HG02798 (cell line): Measurements from ENCODE around the gene C1QA.

ENCODE experiments used
- ATAC-seq: cut with Tn5 transposase; IDR thresholded peaks from one replicate; pipeline ENCODE4 v1.9.1; 2021; ENCODE audit warnings: mild to moderate bottlenecking; ENCODE audit not compliant: unreplicated experiment, poor library complexity

The C1QA gene

GRCh38 chr1:22636353-22636752 lies at the start of gene C1QA:
Gene C1QA, plus strand, starts transcription at chr1:22636628. Its CDS starts 989 bp downstream, at chr1:22637617.
- no peak for ATAC-seq

GRCh38 chr1:22587247-22587646 lies 49.2 kb upstream of the C1QA start:
- no peak for ATAC-seq

GRCh38 chr1:22588899-22589422 lies 47.5 kb upstream of the C1QA start:
- no peak for ATAC-seq

GRCh38 chr1:22591576-22591975 lies 44.9 kb upstream of the C1QA start:
- ATAC-seq, result no peak

- no peak for ATAC-seq
Measured at GRCh38 chr1:22592051-22592450, 44.4 kb upstream of the C1QA start.

GRCh38 chr1:22592919-22593790 lies 43.3 kb upstream of the C1QA start:
- no peak for ATAC-seq

GRCh38 chr1:22594396-22594795 lies 42.0 kb upstream of the C1QA start:
- ATAC-seq, result no peak

- ATAC-seq, result no peak
Measured at GRCh38 chr1:22595108-22595507, 41.3 kb upstream of the C1QA start.

GRCh38 chr1:22597301-22597965 lies 39.0 kb upstream of the C1QA start:
- no peak for ATAC-seq

GRCh38 chr1:22597996-22598395 lies 38.4 kb upstream of the C1QA start:
- no peak for ATAC-seq

- ATAC-seq, result no peak
Measured at GRCh38 chr1:22598736-22599135, 37.7 kb upstream of the C1QA start.

- ATAC-seq, result no peak
Measured at GRCh38 chr1:22600071-22600816, 36.2 kb upstream of the C1QA start.

GRCh38 chr1:22600817-22601605 lies 35.4 kb upstream of the C1QA start:
- no peak for ATAC-seq

GRCh38 chr1:22601610-22602009 lies 34.8 kb upstream of the C1QA start:
- ATAC-seq, result no peak

- no peak for ATAC-seq
Measured at GRCh38 chr1:22602060-22602740, 34.2 kb upstream of the C1QA start.

GRCh38 chr1:22606161-22606560 lies 30.3 kb upstream of the C1QA start:
- ATAC-seq, result no peak

- no peak for ATAC-seq
Measured at GRCh38 chr1:22607154-22607553, 29.3 kb upstream of the C1QA start.

GRCh38 chr1:22608361-22608760 lies 28.1 kb upstream of the C1QA start:
- ATAC-seq, result no peak

GRCh38 chr1:22609291-22609690 lies 27.1 kb upstream of the C1QA start:
- no peak for ATAC-seq
